CD4-positive, alpha-beta T cell treated with Interleukin-15 for 1 hour (primary cell): ENCODE results near the gene CCDC187.
"Not testable (repeated sequence)": the region's sequence is repeated elsewhere in the genome, so short reads cannot be mapped to it uniquely, and the experiment has no call there.

Experiments used
- DNase-seq: peaks from one replicate; pipeline ENCODE4 v3.0.0-alpha.2; 2020

The CCDC187 gene

GRCh38 chr9:136236471-136237410 lies 67.2 kb downstream of the CCDC187 start:
- not testable (repeated sequence) for DNase-seq

GRCh38 chr9:136235709-136236455 lies 68.0 kb downstream of the CCDC187 start:
- no peak for DNase-seq

GRCh38 chr9:136235171-136235570 lies 68.7 kb downstream of the CCDC187 start:
- DNase-seq, result no peak

- no peak for DNase-seq
Observed at GRCh38 chr9:136234597-136234996, 69.3 kb downstream of the CCDC187 start.

- DNase-seq, result no peak
Observed at GRCh38 chr9:136233868-136234267, 70.0 kb downstream of the CCDC187 start.

GRCh38 chr9:136233411-136233810 lies 70.5 kb downstream of the CCDC187 start:
- no peak for DNase-seq

- no peak for DNase-seq
Observed at GRCh38 chr9:136232969-136233368, 70.9 kb downstream of the CCDC187 start.

- DNase-seq, result peak; percentile 45
Observed at GRCh38 chr9:136231478-136232297, 72.2 kb downstream of the CCDC187 start.

- DNase-seq, result no peak
Observed at GRCh38 chr9:136230773-136231172, 73.1 kb downstream of the CCDC187 start.

GRCh38 chr9:136230365-136230764 lies 73.5 kb downstream of the CCDC187 start:
- no peak for DNase-seq

GRCh38 chr9:136229096-136230065 lies 74.5 kb downstream of the CCDC187 start:
- no peak for DNase-seq

- no peak for DNase-seq
Observed at GRCh38 chr9:136228107-136228875, 75.6 kb downstream of the CCDC187 start.

GRCh38 chr9:136226680-136227407 lies 77.0 kb downstream of the CCDC187 start:
- no peak for DNase-seq

GRCh38 chr9:136225748-136226679 lies 77.9 kb downstream of the CCDC187 start:
- peak; percentile 81 for DNase-seq

GRCh38 chr9:136225366-136225747 lies 78.5 kb downstream of the CCDC187 start:
- peak; percentile 72 for DNase-seq

GRCh38 chr9:136223871-136224640 lies 79.8 kb downstream of the CCDC187 start:
- DNase-seq, result no peak

GRCh38 chr9:136222906-136223285 lies 81.0 kb downstream of the CCDC187 start:
- no peak for DNase-seq

GRCh38 chr9:136222166-136222905 lies 81.6 kb downstream of the CCDC187 start:
- no peak for DNase-seq
